Liver (tissue), 9 donors: ENCODE results near the gene TRMT1. TPM values are rescaled to one million over a fixed set of nuclear protein-coding genes. Genes with fewer than 3 reads are reported as not detected.

Experiments used
- DNase-seq: peaks from one replicate; pipeline ENCODE4 v3.0.0-alpha.2; 2017; ENCODE audit warnings: low spot score
- H3K27ac ChIP-seq, 2 donors: one replicate each; pipeline ENCODE4 v1.7.0; 2013; ENCODE audit warnings: inconsistent platforms in 2 of 2, low read length in 2 of 2, control low read depth in 1 of 2, low read depth in 1 of 2, mild to moderate bottlenecking in 1 of 2
- H3K27me3 ChIP-seq, 4 donors: one replicate each; pipeline versions ENCODE4 v1.6.1 to v1.7.0; 2013; ENCODE audit warnings: low read length in 3 of 4, inconsistent platforms in 1 of 4, mild to moderate bottlenecking in 1 of 4, moderate library complexity in 1 of 4; ENCODE audit not compliant: control insufficient read depth in 4 of 4, insufficient read depth in 4 of 4
- H3K36me3 ChIP-seq, 4 donors: one replicate each; pipeline versions ENCODE4 v1.6.1 to v1.7.0; 2013; ENCODE audit warnings: low read length in 3 of 4, mild to moderate bottlenecking in 3 of 4, low read depth in 1 of 4, moderate library complexity in 1 of 4; ENCODE audit not compliant: control insufficient read depth in 4 of 4, insufficient read depth in 3 of 4
- H3K4me1 ChIP-seq, 4 donors: one replicate each; pipeline versions ENCODE4 v1.6.1 to v1.7.0; 2013; ENCODE audit warnings: low read length in 3 of 4, mild to moderate bottlenecking in 3 of 4, moderate library complexity in 1 of 4; ENCODE audit not compliant: control insufficient read depth in 4 of 4, insufficient read depth in 4 of 4
- H3K4me3 ChIP-seq, 3 donors: one replicate each; pipeline versions ENCODE4 v1.6.1 to v1.7.0; 2013; ENCODE audit warnings: low read length in 3 of 3, control low read depth in 1 of 3, low read depth in 1 of 3, mild to moderate bottlenecking in 1 of 3
- H3K9ac ChIP-seq, 2 donors: one replicate each; pipeline ENCODE4 v1.7.0; 2013; ENCODE audit warnings: low read length in 2 of 2, mild to moderate bottlenecking in 2 of 2, moderate library complexity in 2 of 2, control low read depth in 1 of 2, low read depth in 1 of 2
- H3K9me3 ChIP-seq, 4 donors: one replicate each; pipeline versions ENCODE4 v1.6.1 to v1.7.0; 2013; ENCODE audit warnings: low read length in 3 of 4; ENCODE audit not compliant: control insufficient read depth in 4 of 4
- ATF3 ChIP-seq: IDR thresholded peaks from 2 replicates; pipeline ENCODE4 v1.6.1; 2016; ENCODE audit warnings: antibody characterized with exemption
- CTCF ChIP-seq: fragments of 150-350 bp; IDR thresholded peaks from 2 replicates; pipeline ENCODE4 v1.5.1; 2017; ENCODE audit warnings: improper control_type of control experiment, low read depth, low read length; ENCODE audit not compliant: missing input control
- EGR1 ChIP-seq, 2 donors: IDR thresholded peaks; 2 replicates each; pipeline ENCODE4 v1.6.1; 2016 to 2018; ENCODE audit warnings: antibody characterized with exemption in 2 of 2, low read depth in 2 of 2
- FOXA1 ChIP-seq: IDR thresholded peaks from 2 replicates; pipeline ENCODE4 v1.6.1; 2016; ENCODE audit warnings: antibody characterized with exemption
- FOXA2 ChIP-seq: IDR thresholded peaks from 2 replicates; pipeline ENCODE4 v1.6.1; 2016; ENCODE audit warnings: antibody characterized with exemption
- GABPA ChIP-seq, 2 donors: IDR thresholded peaks in 1 of 2; conservative IDR thresholded peaks in 1 of 2; 2 replicates each; pipeline ENCODE4 v1.6.1; 2016; ENCODE audit warnings: antibody characterized with exemption in 2 of 2, mild to moderate bottlenecking in 1 of 2, moderate library complexity in 1 of 2
- HNF4A ChIP-seq, 2 donors: conservative IDR thresholded peaks; 2 replicates each; pipeline ENCODE4 v1.6.1; 2016; ENCODE audit warnings: antibody characterized with exemption in 2 of 2, mild to moderate bottlenecking in 2 of 2
- HNF4G ChIP-seq: IDR thresholded peaks from 2 replicates; pipeline ENCODE4 v1.6.1; 2016; ENCODE audit warnings: antibody characterized with exemption
- JUND ChIP-seq, 2 donors: IDR thresholded peaks; 2 replicates each; pipeline ENCODE4 v1.6.1; 2016; ENCODE audit warnings: antibody characterized with exemption in 2 of 2
- MAX ChIP-seq: IDR thresholded peaks from 2 replicates; pipeline ENCODE4 v1.6.1; 2016; ENCODE audit warnings: antibody characterized with exemption
- NR2F2 ChIP-seq: IDR thresholded peaks from 2 replicates; pipeline ENCODE4 v1.6.1; 2016; ENCODE audit warnings: antibody characterized with exemption
- RAD21 ChIP-seq, 2 donors: IDR thresholded peaks; 2 replicates each; pipeline ENCODE4 v1.6.1; 2016; ENCODE audit warnings: antibody characterized with exemption in 2 of 2, mild to moderate bottlenecking in 2 of 2
- REST ChIP-seq: IDR thresholded peaks from 2 replicates; pipeline ENCODE4 v1.6.1; 2016; ENCODE audit warnings: antibody characterized with exemption, mild to moderate bottlenecking
- RXRA ChIP-seq, 2 donors: IDR thresholded peaks; 2 replicates each; pipeline ENCODE4 v1.6.1; 2017 to 2018; ENCODE audit warnings: antibody characterized with exemption in 2 of 2, mild to moderate bottlenecking in 1 of 2
- SP1 ChIP-seq: IDR thresholded peaks from 2 replicates; pipeline ENCODE4 v1.6.1; 2018; ENCODE audit warnings: antibody characterized with exemption, mild to moderate bottlenecking
- TAF1 ChIP-seq: conservative IDR thresholded peaks from 2 replicates; pipeline ENCODE4 v1.6.1; 2016; ENCODE audit warnings: antibody characterized with exemption, mild to moderate bottlenecking
- YY1 ChIP-seq: IDR thresholded peaks from 2 replicates; pipeline ENCODE4 v1.6.1; 2016; ENCODE audit warnings: antibody characterized with exemption, mild to moderate bottlenecking
- ZBTB33 ChIP-seq: IDR thresholded peaks from 2 replicates; pipeline ENCODE4 v1.6.1; 2016; ENCODE audit warnings: antibody characterized with exemption
- WGBS: extraction: QIAGEN DNeasy Blood & Tissue Kit; methylation state at CpG from one replicate; pipeline ENCODE4 v1.1.7; 2013; 5-methylcytosine and 5-hydroxymethylcytosine counted together
- polyA plus RNA-seq, 2 donors: library from polyadenylated mRNA; stranded (reverse) in 1 of 2; unstranded in 1 of 2; fragments of 200-250 nt in 1 of 2; fragments of >200 nt in 1 of 2; fragmentation: Nextera tagmentation in 1 of 2; extraction: Ambion mirVana in 1 of 2; gene quantifications; one replicate each; pipeline versions ENCODE4 v1.2.1 to v1.2.3, GENCODE V29; 2013 to 2015
- total RNA-seq, 2 donors: library from RNA; depleted of rRNA; stranded (reverse); fragments of >200 nt; gene quantifications; one replicate each; pipeline ENCODE4 v1.2.3, GENCODE V29; 2014
- donor health status: healthy.
- donor health status: healthy.
- donor health status: healthy.
- donor health status: healthy.
- donor health status: healthy.

TRMT1 gene
- total and polyA plus RNA-seq, 4 donors, result 8.3 to 15.6 (median 11.7) TPM

GRCh38 chr19:13071444-13072187 is 44.9 kb downstream of the TRMT1 start:
- H3K9ac ChIP-seq, result no peak overlapping the region
- WGBS, result 81% methylated on average over 9 of the region's 9 CpGs
- DNase-seq, result no peak
- peaks cover 0 to 20% (median 2%) of the 10 kb centered on the region in 4 donors for H3K36me3 ChIP-seq
- TF ChIP-seq RAD21 (IDR thresholded peaks at IDR 0.05) (no peak), SP1 (no peak), MAX (no peak), ATF3 (no peak), RXRA (IDR thresholded peaks at IDR 0.05) (no peak), EGR1 (IDR thresholded peaks at IDR 0.05; ENCODE audit: low read depth in 2 of 2) (no peak), YY1 (no peak), FOXA1 (no peak), HNF4A (conservative IDR thresholded peaks at IDR 0.05) (no peak), TAF1 (no peak), JUND (IDR thresholded peaks at IDR 0.05) (no peak), FOXA2 (no peak), CTCF (no peak), REST (no peak), ZBTB33 (no peak), NR2F2 (no peak), GABPA (IDR thresholded peaks at IDR 0.05 in 1 of 2, conservative IDR thresholded peaks at IDR 0.05 in 1 of 2) (no peak), HNF4G (no peak)
- H3K27me3 ChIP-seq, result no peaks in the 10 kb centered on the region
- H3K4me3 ChIP-seq, result no peak overlapping the region
- peaks cover 0 to 12% (median 2%) of the 10 kb centered on the region in 4 donors for H3K4me1 ChIP-seq
- no peak overlapping the region for H3K27ac ChIP-seq
- H3K9me3 ChIP-seq, result no peaks in the 10 kb centered on the region
